Inferior parietal cortex (tissue), 1 donor: ENCODE data around the gene APC2.
"Not testable (repeated sequence)": the region's sequence is repeated elsewhere in the genome, so short reads cannot be mapped to it uniquely, and the experiment has no call there.

Experiments
- DNase-seq: peaks from one replicate; pipeline ENCODE4 v3.0.0-alpha.2; 2016; ENCODE audit errors: extremely low spot score

The APC2 gene

DNA sequence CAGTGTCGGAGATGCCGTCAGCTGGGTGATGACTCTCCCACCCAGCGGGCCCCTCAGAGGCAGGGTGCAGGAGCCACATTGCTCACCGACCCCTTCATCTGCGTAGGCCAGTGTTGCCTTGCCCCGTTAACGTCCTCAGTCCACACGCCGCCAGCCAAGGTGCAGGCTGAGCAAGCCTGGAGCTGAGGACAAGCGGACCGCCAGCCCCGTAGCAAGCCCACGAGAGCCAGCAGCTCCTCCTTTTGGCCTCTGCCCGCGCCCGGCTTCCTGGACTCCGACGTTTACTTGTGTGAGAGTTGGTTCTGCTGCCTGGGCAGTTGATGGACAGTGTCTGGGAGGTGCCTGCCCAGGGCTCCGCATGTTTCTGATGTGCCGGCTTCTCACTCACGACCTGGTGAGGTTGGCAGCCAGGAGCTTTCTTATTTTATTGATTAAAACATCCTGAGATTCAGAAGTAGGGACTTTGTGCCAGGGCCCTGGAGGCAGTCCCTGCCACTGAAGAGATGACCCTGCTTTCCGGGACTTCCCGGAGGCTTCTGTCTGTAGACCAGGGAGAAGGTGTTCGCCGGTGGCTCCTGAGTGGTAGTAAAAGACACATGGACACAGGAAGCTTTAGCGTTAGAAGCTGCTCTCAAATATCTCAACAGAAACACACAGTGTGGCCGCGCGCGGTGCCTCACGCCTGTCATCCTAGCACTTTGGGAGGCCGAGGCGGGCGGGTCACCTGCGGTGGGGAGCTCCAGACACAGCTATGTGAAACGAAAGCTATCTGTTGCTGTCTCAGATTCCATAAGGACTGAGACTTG is 36.7 kb upstream of the APC2 start:
- DNase-seq: no peak

- DNase-seq: no peak
Measured at GRCh38 chr19:1416014-1416841, 33.7 kb upstream of the APC2 start.

GRCh38 chr19:1417145-1417544 is 32.8 kb upstream of the APC2 start:
- DNase-seq: no peak

- no peak for DNase-seq
Measured at GRCh38 chr19:1417681-1418495, 32.0 kb upstream of the APC2 start.

DNA sequence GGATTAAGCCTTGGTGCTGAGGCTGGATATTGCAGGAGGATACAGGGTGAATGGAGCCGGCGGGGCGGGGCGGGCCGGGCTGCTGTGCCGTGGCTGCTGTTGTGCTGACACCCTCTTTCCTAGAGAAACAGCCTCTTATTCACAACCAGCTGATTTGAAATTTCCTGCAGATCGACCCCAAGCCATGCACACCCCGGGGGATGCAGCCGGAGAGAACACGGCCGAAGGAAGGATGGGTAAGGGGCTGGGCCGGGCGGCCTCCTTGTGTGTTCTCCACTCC is 31.5 kb upstream of the APC2 start:
- no peak for DNase-seq

DNA sequence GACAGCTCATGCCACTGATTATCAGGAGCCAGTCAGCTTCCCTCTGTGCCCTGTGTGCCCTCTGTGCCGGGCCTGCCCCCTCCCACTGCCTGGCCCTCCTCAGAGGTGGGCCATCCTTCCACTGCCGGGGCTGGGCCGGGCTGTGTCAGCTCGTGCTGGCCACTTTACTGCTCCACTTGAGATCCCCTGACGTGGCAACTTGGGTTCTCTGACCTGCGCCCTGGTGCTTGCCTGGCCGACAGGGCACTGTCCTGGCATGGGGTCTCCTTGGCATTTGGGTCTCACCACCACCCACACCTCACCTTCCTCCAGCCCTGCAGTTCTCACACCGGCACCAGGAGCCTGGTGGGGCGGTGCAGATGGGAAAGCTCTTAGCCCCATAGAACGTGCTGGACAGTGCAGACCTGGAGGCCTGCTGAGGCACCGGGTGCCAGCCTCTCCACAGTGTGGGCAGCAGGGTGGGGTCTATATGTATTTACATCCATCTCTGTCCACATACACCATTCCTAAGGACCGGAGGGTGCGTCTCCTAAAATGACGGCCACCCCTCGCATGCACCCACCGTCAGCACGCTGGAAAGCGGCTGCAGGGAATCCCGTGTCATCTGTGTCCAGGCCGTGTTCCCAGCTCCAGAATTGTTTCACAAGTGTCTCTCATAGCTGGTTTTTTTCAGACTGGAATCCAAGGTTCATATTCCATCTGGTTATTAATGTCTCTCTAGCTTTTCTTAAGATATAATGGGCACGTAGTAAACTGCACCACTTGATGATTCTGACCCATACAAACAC is 30.8 kb upstream of the APC2 start:
- no peak for DNase-seq

DNA sequence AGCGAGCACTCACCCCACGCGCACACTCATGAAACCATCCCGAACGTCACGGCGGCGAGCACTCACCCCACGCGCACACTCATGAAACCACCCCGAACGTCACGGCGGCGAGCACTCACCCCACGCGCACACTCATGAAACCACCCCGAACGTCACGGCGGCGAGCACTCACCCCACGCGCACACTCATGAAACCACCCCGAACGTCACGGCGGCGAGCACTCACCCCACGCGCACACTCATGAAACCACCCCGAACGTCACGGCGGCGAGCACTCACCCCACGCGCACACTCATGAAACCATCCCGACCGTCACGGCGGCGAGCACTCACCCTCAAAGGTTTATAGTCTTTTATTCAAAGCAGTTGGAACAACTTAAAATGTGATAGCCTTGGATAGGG is 29.8 kb upstream of the APC2 start:
- not testable (repeated sequence) for DNase-seq

GRCh38 chr19:1420590-1420989 is 29.3 kb upstream of the APC2 start:
- DNase-seq: no peak

DNA sequence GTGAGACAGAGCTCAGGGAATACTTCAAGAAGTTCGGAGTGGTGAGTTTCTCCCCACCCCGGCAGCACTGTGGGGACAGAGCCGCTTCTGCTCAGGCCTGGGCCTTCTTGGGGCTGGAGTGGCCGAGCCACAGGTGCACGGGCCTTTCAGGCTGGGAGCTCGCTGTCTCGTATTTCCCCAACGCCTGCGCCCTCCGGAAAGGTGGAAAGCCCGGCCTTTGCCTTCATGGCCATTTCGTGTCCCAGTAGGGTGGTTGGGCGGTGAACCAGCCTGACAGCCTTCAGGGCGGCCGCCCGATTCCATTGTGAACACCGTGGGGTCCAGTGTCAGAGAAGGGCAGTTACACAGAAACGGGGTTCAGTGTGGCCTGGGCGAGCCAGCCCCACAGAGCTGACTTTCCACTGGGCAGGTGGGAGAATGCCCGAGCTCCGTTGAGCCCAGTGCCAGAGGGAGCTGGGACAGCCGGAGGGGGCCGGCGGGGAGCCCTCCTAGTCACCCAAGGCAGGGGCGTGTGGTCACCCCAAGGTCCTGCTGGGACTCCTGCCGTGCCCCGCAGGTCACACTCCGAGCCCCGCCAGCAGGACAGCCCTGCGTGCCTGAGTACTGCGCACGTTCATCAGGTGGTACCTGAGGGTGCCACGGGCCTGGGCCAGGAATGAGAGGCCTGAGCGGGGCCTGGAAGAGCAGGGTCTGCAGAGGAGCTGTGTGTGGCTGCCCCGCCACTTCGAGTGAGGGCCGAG is 28.5 kb upstream of the APC2 start:
- no peak for DNase-seq

GRCh38 chr19:1421958-1422305 is 28.0 kb upstream of the APC2 start:
- no peak for DNase-seq

- no peak for DNase-seq
Measured at GRCh38 chr19:1422360-1422759, 27.6 kb upstream of the APC2 start.

DNA sequence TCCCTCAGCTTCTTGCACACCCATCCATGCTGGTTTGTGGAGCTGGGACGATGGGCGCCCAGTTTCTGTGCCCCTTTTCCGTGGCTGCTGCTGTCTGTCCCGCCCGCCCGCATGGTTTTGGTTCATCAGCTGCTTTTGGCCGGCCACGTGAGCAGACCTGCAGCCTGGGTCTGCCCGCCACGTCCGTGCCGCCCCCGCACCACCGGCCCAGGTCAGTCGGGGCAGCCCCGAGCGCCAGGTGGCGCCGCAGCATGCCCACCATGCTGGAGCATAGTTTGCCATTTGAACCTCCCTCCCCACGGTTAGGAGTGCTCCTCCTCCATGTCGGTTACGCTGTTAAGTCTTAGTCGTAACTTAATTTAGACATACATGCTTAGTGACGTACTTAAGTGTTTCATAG is 27.0 kb upstream of the APC2 start:
- DNase-seq: no peak

DNA sequence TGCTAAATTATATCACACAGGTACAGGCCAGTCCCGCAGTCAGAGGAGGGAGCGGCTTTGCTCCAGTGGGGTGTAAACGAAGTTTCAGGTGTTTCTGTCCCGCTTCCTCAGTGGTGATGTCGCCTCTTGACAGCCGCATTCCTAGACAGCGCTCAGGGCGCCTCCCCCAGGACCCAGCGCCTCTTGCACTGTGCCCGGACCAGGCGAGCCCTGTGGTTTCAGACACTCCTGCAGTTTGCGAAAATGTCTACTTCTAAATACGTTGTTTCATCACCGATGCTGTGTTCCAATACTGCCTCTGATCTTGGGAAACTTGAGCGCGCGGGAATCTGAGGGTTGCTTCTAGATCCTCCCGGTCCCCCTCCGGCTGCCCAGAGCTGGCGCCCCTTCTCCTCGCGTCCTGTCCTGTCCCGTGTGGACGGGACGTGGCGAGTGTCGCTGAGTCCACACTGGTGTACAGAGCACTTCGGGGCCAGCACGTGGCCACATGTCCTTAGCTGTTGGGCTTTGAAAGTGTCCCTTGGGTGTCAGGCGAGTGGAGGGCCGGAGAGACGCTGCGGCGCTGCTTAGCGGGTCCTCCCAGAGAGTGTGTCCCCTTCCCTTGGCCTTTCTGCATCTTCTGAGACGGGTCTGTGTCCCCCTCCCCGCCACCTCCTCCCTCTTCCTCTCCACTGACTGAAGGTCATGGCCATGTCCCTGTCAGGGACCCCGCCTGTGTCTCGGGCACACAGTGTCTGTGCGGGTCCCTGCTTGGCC is 26.3 kb upstream of the APC2 start:
- DNase-seq: no peak

- DNase-seq: no peak
Measured at GRCh38 chr19:1424192-1424955, 25.5 kb upstream of the APC2 start.

DNA sequence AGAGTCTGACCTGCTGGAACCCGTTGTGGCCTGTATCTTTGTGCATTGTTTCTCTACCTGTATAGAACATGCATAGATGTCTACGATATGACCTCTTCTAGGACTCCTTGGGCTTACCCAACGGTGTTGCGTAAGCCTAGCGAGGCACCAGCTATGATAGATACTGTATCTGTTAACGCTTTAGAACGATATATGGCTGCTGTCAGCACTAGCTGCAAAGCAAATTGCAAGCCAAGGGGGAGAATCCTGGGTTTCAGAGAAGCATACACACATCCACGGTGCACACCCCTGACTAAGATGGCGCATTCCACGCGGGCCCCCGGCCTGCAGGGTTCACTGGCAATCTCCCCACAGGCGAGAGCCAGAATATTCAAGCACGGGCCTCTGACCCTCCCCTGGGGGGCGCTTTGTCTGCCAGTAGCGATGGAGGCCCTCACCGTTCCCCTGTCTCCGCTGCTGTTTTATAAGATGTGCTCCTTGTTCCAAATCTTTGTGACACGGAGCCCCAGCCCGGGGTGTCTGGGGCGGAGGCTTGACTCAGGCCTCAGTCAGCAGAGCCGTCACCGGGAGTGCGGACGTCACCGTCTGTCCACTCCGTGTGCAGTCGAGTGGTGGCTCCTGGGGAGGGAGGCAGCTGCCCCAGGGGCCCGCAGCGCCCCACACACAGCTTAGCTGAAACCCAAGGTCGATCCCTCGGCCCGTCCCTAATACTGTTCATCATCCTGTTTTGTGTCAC is 24.7 kb upstream of the APC2 start:
- DNase-seq: no peak

GRCh38 chr19:1425902-1426301 is 24.0 kb upstream of the APC2 start:
- DNase-seq: no peak

GRCh38 chr19:1426736-1427135 is 23.2 kb upstream of the APC2 start:
- no peak for DNase-seq

DNA sequence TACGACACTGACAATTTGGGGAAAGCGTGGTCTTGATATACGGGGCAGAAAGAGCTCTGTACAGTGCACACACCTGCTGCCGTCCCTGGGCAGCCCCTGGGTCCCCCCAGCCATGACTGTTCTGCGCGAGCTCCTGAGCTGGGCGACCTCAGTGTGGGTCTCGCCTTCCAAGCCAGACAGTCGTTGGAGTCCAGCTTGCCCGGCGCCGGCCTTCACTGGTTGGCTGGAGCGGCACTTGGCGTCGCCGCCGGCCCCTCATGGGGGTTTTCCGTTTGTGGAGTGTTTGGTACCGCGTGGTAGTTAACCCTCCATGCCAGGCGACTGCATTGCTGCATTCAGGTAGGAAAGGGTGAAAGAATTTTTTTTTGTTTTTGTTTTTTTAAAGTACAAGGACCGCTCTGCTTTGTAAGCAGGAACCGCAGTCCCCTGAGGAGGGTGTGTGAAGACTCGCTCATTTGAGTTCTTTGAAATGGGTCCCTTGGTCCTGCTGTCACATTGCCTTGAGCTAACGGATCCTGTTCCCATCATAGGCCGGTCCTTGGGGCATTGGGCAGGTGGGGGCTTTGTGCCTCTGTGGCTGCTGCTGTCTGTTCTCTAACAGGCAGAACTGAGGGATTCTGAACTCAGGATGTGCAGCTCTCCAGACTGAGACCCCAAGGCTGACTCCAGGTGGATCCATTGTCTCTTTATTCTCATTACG is 22.6 kb upstream of the APC2 start:
- DNase-seq: no peak
